Fibroblast of gingiva (primary cell): ENCODE results near the gene C10orf71.

ENCODE experiments used
- DNase-seq: peaks from one replicate; pipeline ENCODE4 v3.0.0-alpha.2; 2011; ENCODE audit warnings: low read depth

The C10orf71 gene

GRCh38 chr10:49274886-49275285 is 24.1 kb upstream of the C10orf71 start:
- DNase-seq = no peak

DNA sequence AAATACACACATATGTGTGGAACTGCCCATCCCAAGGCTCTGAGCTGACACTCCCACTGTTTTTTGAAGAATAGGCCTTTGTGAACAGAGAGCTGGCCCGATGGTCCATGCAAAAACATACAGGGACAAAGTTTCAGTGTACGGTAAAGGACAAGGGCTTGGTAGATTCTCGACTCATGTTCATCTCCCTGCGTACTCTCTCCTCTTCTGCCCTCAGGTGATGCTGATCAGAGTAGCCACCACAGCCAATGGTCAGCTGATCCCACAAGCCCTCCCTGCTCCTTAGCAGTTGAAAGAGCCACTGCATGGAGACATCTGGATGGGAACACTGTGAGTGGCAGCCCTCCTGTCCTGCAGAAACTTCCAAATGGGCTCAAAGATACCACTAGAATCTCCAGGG is 23.1 kb upstream of the C10orf71 start:
- no peak for DNase-seq

DNA sequence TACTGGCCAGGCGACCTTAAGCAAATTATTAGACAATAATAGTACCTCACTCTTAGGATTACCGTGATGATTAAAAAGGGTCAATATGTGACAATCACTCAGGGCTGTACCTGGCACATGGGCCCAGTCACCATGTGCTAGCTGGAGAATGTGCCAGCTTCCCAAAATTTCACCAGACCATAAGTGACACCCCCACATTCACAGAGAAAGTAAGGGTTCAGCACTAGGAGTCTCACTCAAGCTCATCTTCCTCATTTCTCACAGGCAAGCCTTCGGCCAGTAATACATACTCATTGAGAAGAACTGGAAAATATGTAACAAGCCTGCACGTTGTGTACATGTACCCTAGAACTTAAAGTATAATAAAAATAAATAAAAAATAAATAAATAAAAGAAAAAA is 22.4 kb upstream of the C10orf71 start:
- DNase-seq = no peak

GRCh38 chr10:49277973-49278372 is 21.0 kb upstream of the C10orf71 start:
- DNase-seq = no peak

DNA sequence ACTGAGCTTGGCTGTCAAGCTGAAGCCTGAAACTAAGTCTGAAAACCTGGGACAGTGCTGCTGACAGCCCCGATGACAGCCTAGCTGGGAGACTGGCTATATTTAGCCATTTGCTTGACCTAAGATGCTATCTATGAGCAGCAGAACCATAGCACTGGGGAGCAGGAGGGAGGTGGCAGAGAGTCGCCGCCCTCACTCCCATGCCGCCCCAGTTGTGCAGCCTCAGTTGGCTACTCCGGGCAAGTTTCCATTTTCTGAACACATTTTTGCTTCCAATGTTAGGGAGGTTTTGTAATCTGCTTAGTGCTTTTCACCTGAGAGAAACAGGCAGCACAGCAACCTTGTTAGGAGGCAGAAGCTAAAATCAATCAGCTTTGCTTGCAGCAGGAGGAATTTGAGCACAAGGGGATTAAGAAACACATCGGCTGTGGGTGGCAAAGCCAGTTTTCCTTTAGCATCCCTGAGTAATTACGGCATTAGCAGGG is 20.4 kb upstream of the C10orf71 start:
- DNase-seq = no peak

- no peak for DNase-seq
Observed at GRCh38 chr10:49279015-49279880, 19.7 kb upstream of the C10orf71 start.

GRCh38 chr10:49280001-49280408 is 19.0 kb upstream of the C10orf71 start:
- no peak for DNase-seq

DNA sequence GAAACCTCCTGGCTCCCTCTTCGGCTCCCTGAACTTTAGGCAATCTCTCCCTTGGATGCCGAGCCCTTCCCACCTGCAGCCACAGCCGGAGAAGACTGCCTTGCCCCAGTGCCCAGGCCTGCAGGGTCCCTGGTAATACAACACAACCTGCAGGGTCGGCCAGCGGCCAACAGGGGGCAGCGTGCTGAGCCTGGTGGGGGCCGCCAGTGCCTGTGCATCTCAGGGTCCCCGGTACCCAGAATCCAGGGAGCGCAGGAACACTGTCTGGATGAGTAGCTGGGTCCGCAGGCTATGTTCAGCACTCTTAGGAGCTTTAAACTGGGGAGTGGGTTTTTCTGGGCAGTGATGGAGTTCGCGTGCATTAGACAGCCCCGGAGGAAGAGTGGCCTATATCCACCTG is 17.5 kb upstream of the C10orf71 start:
- no peak for DNase-seq

- DNase-seq = no peak
Observed at GRCh38 chr10:49282306-49282705, 16.7 kb upstream of the C10orf71 start.

- DNase-seq = no peak
Observed at GRCh38 chr10:49282879-49283341, 16.1 kb upstream of the C10orf71 start.

- no peak for DNase-seq
Observed at GRCh38 chr10:49283491-49283890, 15.5 kb upstream of the C10orf71 start.

DNA sequence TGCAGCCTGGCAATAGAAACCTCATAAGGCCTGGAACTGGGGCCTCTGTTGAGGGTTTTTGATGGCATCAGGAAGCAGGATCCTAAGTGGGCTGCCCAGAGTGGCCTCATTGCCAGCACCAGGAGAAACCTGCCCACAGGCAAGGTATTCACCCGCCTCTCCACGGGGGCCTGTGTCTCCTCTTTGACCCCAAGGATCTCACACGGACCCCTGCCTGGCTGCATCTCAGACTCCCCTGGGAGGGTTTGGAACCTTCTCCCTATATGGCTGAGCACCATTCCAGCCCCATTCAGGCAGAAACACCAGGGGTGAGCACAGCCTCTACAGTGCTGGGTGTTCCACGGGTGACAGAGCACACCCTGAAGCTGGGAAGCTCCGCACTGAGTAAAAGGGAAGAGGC is 14.6 kb upstream of the C10orf71 start:
- DNase-seq = no peak

DNA sequence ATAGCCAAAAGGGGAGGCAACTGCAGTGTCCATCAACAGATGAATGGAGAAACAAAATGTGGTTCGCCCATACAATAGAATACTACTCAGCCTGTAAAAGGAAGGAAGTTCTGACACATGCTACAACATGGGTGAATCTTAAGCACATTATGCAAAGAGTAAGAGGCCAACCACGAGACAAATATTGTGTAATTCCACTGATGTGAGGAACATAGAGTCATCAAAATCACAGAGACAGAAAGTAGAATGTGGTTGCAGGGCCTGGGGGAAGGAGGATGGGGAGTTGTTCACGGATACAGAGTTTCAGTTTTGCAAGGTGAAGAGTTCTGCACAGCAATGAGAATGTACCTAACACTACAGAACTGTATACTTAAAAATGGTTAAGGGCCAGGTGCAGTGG is 13.7 kb upstream of the C10orf71 start:
- no peak for DNase-seq

- no peak for DNase-seq
Observed at GRCh38 chr10:49286686-49287085, 12.3 kb upstream of the C10orf71 start.

GRCh38 chr10:49287689-49288340 is 11.2 kb upstream of the C10orf71 start:
- DNase-seq = no peak

DNA sequence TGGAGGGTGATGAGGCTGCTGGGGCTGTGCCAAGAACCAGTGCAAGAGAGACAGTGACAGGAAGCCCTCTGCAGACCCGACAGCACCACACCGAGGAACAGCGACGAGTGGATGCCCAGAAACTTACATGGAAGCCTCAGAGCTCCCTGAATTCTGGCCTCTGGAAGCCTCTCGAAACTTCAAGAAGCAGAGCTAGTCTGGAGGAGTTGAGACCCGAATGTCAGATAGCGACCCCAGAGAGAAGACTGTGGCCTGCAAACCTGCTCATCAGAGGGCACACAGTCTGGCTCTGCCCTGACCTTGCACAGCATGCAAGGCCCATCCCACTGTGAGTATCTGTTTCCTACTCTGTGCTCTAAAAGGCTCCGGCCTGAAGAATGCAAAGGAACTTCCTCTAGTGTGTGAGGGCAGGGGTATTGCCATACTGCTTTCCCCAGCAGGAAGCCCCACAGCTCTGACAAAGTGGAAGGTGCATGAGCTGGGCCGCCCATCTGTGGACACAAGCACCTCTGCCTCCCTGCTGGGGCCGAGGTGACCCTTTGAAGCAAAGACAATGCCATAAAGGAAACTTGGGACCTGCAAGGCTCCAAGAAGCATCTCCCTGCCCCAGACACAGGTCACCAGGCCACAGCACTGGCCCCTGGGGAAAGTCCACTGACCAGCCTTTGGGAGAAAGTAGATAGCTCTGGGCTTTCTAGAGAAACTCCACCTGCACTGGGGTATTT is 10.5 kb upstream of the C10orf71 start:
- DNase-seq = no peak

DNA sequence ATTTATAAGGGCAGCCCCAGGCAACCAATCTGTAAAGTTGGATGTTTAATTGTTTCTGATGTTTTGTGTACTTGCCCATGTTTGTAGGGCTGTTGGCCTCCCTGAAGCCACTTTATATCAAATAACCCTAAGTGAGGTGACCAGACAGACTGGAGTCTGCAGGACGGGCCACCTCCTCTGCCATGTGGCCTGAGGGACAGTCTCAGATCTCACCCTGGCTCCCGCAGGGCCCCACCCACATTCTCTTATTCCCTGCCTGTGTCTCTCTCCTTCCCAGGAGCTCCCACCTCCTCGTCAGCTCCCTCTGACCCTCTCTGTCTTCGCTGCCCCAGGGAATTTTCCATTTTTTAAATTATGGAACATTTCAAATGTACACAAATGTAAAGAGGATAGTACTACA is 9.5 kb upstream of the C10orf71 start:
- DNase-seq = no peak

- no peak for DNase-seq
Observed at GRCh38 chr10:49290131-49290530, 8.8 kb upstream of the C10orf71 start.

DNA sequence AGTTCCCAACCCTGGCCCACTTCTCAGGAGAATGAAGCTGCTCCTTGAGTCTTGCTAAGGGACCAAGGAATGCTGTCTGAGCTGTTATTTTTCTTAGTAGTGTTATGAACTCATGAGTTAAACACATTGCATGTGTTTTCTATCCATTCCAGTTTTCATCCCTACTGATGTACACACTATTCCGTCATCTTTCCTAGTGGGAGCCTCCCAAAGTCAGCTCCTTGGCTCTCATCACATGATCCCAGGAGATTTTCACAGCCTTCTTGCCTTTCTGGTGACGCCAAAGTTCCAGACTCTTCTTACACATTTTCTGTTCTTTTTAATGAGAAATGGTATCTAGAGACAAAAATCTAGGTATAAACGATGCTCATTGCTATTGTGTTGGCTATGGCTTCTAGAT is 8.4 kb upstream of the C10orf71 start:
- DNase-seq = no peak

- DNase-seq = no peak
Observed at GRCh38 chr10:49292565-49293207, 6.3 kb upstream of the C10orf71 start.

DNA sequence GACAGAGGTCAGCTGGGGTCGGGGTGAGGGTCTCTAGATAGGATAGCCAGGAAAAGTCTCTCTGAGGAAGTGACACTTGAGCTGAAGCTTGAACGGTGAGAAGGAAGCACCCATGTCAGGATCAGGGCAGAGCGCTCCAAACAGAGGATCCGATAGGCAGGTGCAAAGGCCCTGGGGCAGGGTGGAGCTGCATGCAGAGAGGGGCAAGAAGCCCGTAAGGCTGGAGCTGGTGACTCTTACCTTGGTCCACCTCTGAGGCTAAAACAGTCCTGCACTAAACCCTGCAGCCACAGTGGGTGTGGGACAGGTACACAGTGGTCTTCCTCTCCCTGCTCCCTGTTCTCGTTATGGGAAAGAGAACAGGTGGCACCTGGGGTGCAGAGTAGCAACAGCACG is 5.8 kb upstream of the C10orf71 start:
- no peak for DNase-seq

DNA sequence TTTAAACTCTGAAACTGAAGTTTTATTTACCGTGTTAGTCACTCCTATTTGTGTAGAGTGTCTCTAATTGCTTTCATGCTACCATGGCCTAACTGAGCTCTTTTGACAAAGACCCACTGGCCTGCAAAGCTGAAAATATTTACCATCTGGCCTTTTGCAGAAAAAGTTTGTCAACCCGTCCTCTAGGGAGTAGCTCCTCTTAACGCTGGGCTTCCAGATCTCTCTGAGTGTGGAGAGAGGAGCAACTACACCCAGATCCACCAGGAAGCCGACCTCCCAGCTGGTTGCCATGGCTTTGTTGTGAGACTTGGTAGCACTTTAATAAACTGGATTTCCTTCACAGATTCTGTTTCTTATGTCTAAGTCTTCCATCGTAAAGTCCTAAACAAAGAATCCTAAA is 4.2 kb upstream of the C10orf71 start:
- no peak for DNase-seq
